Measurements from ENCODE around the gene SND1. TPM values are rescaled to one million over a fixed set of nuclear protein-coding genes. Genes with fewer than 3 reads are reported as not detected.
A peak's percentile ranks its signal among the peaks of the same experiment; 100 is the strongest.

The SND1 gene
- total RNA-seq, 6 experiments from 2014 or later = 217 to 259 (median 247) TPM

GRCh38 chr7:127905021-127905420 lies 253.0 kb downstream of the SND1 start:
- peak overlapping the region; percentile 77 for H3K27ac Mint-ChIP-seq
- H3K9me3 Mint-ChIP-seq = no peaks in the 10 kb centered on the region
- TF ChIP-seq CTCF (IDR thresholded peaks at IDR 0.05) = no peak
- H3K4me3 Mint-ChIP-seq = no peak overlapping the region
- DNase-seq = no peak
- peaks cover 8% of the 10 kb centered on the region; the same call in 1 of the 2 replicates for H3K36me3 Mint-ChIP-seq (ENCODE audit: low read depth)
- H3K27me3 Mint-ChIP-seq (ENCODE audit: insufficient read depth) = no peaks in the 10 kb centered on the region
- peaks cover 62% of the 10 kb centered on the region for H3K4me1 Mint-ChIP-seq (ENCODE audit: low read depth)

GRCh38 chr7:127905491-127906330 lies 253.7 kb downstream of the SND1 start:
- no peaks in the 10 kb centered on the region; the same call in 1 of the 2 replicates for H3K27me3 Mint-ChIP-seq (ENCODE audit: insufficient read depth)
- peaks cover 13% of the 10 kb centered on the region; the same call in 1 of the 2 replicates for H3K36me3 Mint-ChIP-seq (ENCODE audit: low read depth)

GRCh38 chr7:127907110-127908040 lies 255.4 kb downstream of the SND1 start:
- Mint-ChIP-seq H3K36me3 (ENCODE audit: low read depth) (peaks cover 13% of the 10 kb centered on the region; the same call in 1 of the 2 replicates), H3K27me3 (ENCODE audit: insufficient read depth) (no peaks in the 10 kb centered on the region; the same call in 1 of the 2 replicates), H3K4me1 (ENCODE audit: low read depth) (peaks cover 62% of the 10 kb centered on the region), H3K9me3 (no peaks in the 10 kb centered on the region), H3K27ac (peak overlapping the region; percentile 77), H3K4me3 (no peak overlapping the region; the same call in 1 of the 2 replicates)
- TF ChIP-seq CTCF (IDR thresholded peaks at IDR 0.05) = no peak
- peak; percentile 16 for DNase-seq

More at GRCh38 chr7:127905491-127906330, 253.7 kb downstream of the SND1 start:
- no peak for TF ChIP-seq CTCF (IDR thresholded peaks at IDR 0.05)
- H3K9me3 Mint-ChIP-seq = no peaks in the 10 kb centered on the region
- H3K4me1 Mint-ChIP-seq (ENCODE audit: low read depth) = peaks cover 67% of the 10 kb centered on the region
- DNase-seq = peak; percentile 78
- H3K27ac Mint-ChIP-seq = peak overlapping the region; percentile 77
- no peak overlapping the region for H3K4me3 Mint-ChIP-seq

GRCh38 chr7:127908430-127909258 lies 256.6 kb downstream of the SND1 start:
- Mint-ChIP-seq H3K9me3 (no peaks in the 10 kb centered on the region), H3K4me3 (no peak overlapping the region), H3K36me3 (ENCODE audit: low read depth) (peaks cover 13% of the 10 kb centered on the region; the same call in 1 of the 2 replicates), H3K27me3 (ENCODE audit: insufficient read depth) (no peaks in the 10 kb centered on the region; the same call in 1 of the 2 replicates), H3K27ac (peak overlapping the region; percentile 3; the same call in 1 of the 2 replicates), H3K4me1 (ENCODE audit: low read depth) (peaks cover 61% of the 10 kb centered on the region)
- no peak for DNase-seq
- no peak for TF ChIP-seq CTCF (IDR thresholded peaks at IDR 0.05)
